ENCODE data around the gene DDX23. TPM values are rescaled to one million over a fixed set of nuclear protein-coding genes. Genes with fewer than 3 reads are reported as not detected.
"Not testable (repeated sequence)": the region's sequence is repeated elsewhere in the genome, so short reads cannot be mapped to it uniquely, and the experiment has no call there.

Gene DDX23
- total RNA-seq, 1 donor from 2014 or later = 68.7 TPM

DNA sequence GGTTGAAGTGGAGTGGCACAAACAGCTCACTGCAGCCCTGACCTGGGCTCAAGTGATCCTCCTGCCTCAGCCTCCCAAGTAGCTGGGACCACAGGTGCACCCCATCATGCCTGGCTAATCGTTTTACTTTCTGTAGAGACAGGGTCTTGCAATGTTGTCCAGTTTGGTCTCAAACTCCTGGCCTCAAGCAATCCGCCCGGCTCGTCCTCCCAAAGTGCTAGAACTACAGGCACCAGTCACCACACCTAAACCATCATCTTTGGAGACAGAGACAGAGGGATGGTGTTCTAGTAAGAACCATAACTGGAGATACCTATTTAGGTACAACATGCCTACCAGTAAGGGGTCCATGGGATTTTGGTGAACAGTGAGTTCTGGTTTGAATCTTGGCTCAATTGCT lies 2.5 kb upstream of the DDX23 start:
- DNase-seq (ENCODE audit: low read depth) (no peak), FAIRE-seq (no peak)
- peaks cover 4% of the 10 kb centered on the region for H3K36me3 ChIP-seq (ENCODE audit: control insufficient read depth, insufficient read depth, low read length)
- TF ChIP-seq, protein P1, sequence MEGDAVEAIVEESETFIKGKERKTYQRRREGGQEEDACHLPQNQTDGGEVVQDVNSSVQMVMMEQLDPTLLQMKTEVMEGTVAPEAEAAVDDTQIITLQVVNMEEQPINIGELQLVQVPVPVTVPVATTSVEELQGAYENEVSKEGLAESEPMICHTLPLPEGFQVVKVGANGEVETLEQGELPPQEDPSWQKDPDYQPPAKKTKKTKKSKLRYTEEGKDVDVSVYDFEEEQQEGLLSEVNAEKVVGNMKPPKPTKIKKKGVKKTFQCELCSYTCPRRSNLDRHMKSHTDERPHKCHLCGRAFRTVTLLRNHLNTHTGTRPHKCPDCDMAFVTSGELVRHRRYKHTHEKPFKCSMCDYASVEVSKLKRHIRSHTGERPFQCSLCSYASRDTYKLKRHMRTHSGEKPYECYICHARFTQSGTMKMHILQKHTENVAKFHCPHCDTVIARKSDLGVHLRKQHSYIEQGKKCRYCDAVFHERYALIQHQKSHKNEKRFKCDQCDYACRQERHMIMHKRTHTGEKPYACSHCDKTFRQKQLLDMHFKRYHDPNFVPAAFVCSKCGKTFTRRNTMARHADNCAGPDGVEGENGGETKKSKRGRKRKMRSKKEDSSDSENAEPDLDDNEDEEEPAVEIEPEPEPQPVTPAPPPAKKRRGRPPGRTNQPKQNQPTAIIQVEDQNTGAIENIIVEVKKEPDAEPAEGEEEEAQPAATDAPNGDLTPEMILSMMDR (IDR thresholded peaks at IDR 0.05; ENCODE audit: insufficient read depth, low read length, severe bottlenecking) = no peak
- no peak overlapping the region for H3K4me3 ChIP-seq (ENCODE audit: low read depth, low read length)
- no peaks in the 10 kb centered on the region for H3K27me3 ChIP-seq (ENCODE audit: control insufficient read depth, insufficient read depth, low read length)

DNA sequence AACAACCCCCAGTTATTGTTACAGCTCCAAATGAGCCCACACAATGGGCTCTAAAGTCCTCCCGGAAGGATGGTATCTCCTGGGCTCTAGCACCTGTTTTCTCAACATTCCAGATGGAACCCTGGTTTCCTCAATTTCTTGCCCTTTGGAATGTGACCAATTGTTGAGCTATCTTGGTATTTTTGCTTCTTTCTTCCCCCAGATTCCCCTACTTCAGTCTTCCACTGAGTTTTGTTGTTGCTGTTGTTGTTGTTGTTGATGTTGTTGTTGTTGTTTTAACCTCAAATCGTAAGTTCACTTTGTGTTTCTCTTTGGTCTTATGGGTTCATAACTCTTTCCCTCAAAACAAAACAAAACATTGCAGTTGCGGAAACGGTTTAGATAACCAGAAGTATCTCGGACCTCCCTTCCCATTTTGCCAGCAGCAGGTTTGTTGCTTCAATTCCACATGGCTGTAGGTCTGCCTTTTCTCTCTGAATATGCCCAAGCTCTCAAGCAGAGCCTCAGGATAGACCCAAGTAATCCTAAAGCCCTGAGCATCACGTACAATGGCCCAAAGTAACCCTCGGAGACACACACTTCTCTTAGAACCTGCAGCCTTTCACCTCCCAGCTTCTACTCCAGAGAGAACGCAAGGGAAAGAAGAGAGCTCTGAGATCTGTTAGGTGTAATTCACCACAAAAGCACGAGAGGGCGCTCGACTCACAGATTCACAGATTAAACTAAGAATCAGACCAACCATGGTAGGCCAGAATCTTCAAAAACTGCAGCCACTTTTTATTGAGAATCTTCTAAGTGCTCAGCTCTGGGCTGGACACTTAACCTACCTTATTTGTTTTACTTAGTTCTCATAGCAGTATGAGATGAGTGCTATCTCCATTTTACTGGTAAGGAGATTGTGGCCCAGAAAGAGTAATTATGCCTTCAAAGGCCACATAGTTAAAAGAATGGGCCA lies 1.0 kb upstream of the DDX23 start:
- Histone ChIP-seq H3K36me3 (ENCODE audit: control insufficient read depth, insufficient read depth, low read length) (peaks cover 3% of the 10 kb centered on the region), H3K4me3 (ENCODE audit: low read depth, low read length) (peak overlapping the region; percentile 90), H3K27me3 (ENCODE audit: control insufficient read depth, insufficient read depth, low read length) (no peaks in the 10 kb centered on the region)
- DNase-seq (ENCODE audit: low read depth) = peak; percentile 82
- TF ChIP-seq, protein P1 (IDR thresholded peaks at IDR 0.05; ENCODE audit: insufficient read depth, low read length, severe bottlenecking) = peak; percentile 74
- no peak for FAIRE-seq

DNA sequence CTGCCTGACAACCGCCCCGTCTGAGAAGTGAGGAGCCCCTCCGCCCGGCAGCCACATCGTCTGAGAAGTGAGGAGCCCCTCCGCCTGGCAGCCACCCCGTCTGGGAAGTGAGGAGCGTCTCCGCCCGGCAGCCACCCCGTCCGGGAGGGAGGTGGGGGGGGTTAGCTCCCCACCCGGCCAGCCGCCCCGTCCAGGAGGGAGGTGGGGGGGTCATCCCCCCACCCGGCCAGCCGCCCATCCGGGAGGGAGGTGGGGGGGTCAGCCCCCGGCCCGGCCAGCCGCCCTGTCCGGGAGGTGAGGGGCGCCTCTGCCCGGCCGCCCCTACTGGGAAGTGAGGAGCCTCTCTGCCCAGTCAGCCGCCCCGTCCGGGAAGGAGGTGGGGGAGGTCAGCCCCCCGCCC lies 9.9 kb downstream of the DDX23 start:
- H3K27me3 ChIP-seq (ENCODE audit: control insufficient read depth, insufficient read depth, low read length); DNase-seq (ENCODE audit: low read depth); FAIRE-seq; H3K4me3 ChIP-seq (ENCODE audit: low read depth, low read length): not testable (repeated sequence)
- peaks cover 17% of the 10 kb centered on the region for H3K36me3 ChIP-seq (ENCODE audit: control insufficient read depth, insufficient read depth, low read length)

DNA sequence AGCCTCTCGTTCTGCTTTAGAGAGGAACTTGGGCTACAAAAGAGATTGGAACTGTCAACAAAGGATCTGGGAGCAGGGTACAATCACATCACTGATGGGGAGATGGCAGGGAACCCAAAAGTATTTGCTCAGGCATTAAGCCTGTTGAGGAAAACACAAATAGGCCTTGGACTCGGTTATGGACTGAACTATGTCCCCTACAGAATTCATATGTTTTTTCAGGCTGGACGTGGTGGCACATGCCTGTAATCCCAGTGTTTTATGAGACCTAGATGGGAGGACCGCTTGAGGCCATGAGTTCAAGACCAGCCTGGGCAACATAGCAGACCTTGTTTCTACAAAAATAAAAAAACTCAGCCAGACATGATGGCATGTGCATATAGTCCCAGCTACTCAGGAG lies 13.9 kb downstream of the DDX23 start:
- H3K36me3 ChIP-seq (ENCODE audit: control insufficient read depth, insufficient read depth, low read length) = peaks cover 27% of the 10 kb centered on the region
- FAIRE-seq (peak; percentile 40), DNase-seq (ENCODE audit: low read depth) (no peak)
- H3K27me3 ChIP-seq (ENCODE audit: control insufficient read depth, insufficient read depth, low read length) = no peaks in the 10 kb centered on the region
- H3K4me3 ChIP-seq (ENCODE audit: low read depth, low read length) = no peak overlapping the region
- TF ChIP-seq, protein P1 (IDR thresholded peaks at IDR 0.05; ENCODE audit: insufficient read depth, low read length, severe bottlenecking) = no peak

DNA sequence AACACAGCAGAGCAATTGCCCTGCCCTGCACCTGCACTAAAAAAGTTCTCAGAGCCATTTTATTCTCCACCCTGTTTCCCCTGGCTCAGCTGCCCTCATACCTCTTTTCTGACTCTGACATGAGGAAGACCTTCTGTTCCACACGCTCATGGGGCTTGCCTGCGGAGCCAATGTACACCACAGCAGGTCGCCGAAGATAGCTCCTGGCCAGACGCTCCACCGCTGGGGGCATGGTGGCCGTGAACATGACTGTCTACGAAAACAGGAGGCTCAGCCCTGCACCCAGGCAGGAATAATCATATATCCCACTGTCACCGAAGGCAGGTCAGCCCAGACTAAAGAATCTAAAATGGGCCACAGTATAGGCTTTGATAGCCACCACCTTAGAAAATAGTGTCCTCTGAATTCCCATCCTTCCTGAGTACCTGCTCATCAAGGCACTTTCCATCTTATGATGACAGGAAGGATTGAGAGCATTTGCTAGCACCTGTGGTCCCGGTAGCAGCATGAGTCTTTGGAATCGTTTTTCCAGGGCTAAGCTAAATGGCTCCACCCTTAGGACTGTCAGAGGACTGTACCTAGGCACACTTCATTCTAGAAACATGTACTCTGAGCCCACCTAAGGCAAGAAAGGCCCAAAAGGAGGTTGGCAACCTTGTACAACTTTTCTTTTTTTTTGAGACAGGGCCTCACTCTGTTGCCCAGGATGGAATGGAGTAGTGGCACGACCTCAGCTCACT lies 19.5 kb downstream of the DDX23 start:
- Histone ChIP-seq H3K27me3 (ENCODE audit: control insufficient read depth, insufficient read depth, low read length) (no peaks in the 10 kb centered on the region), H3K36me3 (ENCODE audit: control insufficient read depth, insufficient read depth, low read length) (peaks cover 39% of the 10 kb centered on the region), H3K4me3 (ENCODE audit: low read depth, low read length) (no peak overlapping the region)
- DNase-seq (ENCODE audit: low read depth) (no peak), FAIRE-seq (no peak)
- TF ChIP-seq, protein P1 (IDR thresholded peaks at IDR 0.05; ENCODE audit: insufficient read depth, low read length, severe bottlenecking) = no peak

DNA sequence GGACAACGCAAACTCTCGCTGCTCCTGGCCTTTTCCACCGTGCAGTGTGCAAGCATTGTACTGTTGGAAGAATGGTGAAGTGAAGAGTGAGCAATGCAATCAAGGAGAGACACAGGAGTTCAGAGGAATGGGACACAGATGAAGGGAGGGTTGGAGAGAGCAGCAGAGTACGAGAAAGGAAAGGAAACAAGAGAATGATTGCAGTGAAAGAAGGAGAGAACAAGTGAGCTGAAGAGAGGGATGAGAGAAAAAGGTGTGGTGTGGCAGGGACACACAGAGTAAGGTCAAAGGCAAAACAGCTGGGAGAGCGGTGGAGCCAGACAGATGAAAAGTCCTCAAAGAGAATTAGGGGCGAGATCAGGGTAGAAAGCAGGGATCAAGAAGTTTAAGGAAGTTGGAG lies 20.7 kb downstream of the DDX23 start:
- FAIRE-seq = no peak
- peaks cover 35% of the 10 kb centered on the region for H3K36me3 ChIP-seq (ENCODE audit: control insufficient read depth, insufficient read depth, low read length)
- no peak for DNase-seq (ENCODE audit: low read depth)
- no peaks in the 10 kb centered on the region for H3K27me3 ChIP-seq (ENCODE audit: control insufficient read depth, insufficient read depth, low read length)
- H3K4me3 ChIP-seq (ENCODE audit: low read depth, low read length) = no peak overlapping the region
- TF ChIP-seq, protein P1 (IDR thresholded peaks at IDR 0.05; ENCODE audit: insufficient read depth, low read length, severe bottlenecking) = no peak
